ENCODE results near the gene PNPLA6. TPM values are rescaled to one million over a fixed set of nuclear protein-coding genes. Genes with fewer than 3 reads are reported as not detected.

PNPLA6 gene
- total RNA-seq, 1 experiment from 2014 or later = 176 TPM

DNA sequence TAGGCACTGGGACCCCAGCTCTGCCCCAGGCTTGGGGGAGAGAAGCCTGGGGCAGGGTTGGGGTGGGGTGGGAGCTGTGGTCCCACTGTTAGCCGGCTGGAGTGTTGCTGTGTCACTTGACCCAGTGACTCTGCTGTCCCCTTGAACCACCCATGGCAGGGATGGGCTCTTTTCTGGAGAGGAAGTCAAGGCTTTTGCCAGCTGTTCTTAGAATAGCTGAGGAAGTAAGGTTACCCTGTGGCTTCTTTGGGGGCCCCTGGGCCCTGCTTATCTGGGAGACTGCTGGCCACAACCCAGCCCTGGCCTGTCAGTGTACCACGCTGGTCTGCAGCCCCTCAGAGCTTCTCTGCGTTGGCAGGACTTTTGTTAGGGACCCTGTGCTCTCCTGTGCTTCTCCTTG, 9.1 kb downstream of the PNPLA6 start:
- Histone ChIP-seq H3K9me3 (ENCODE audit: control insufficient read depth, insufficient read depth, low read depth, low read length) (no peaks in the 10 kb centered on the region), H3K4me3 (ENCODE audit: low read depth in 2 of 2, low read length in 2 of 2) (no peak overlapping the region), H3K36me3 (ENCODE audit: control insufficient read depth, insufficient read depth, low read length) (no peaks in the 10 kb centered on the region), H3K4me1 (ENCODE audit: control insufficient read depth, insufficient read depth, low read length) (no peaks in the 10 kb centered on the region), H3K27ac (ENCODE audit: low read length) (no peak overlapping the region), H3K27me3 (ENCODE audit: control insufficient read depth, insufficient read depth, low read length) (no peaks in the 10 kb centered on the region)
- no TSS peak for BruUV-seq (replicated peaks)
- in situ Hi-C loops (cut with HindIII; ENCODE audit: low pct_unique_long_range_greater_than_20kb, low sequenced_read_pairs) (no loop called here), intact Hi-C loops (cut with micrococcal nuclease; ENCODE audit: unreplicated experiment) (no loop called here)
- ATAC-seq (no peak), DNase-seq (ENCODE audit: low read depth, low spot score) (no peak)
- TF ChIP-seq SIN3A (IDR thresholded peaks at IDR 0.05; ENCODE audit: borderline replicate concordance, insufficient read depth, low read depth, low read length) (no peak), TCF7L2 (IDR thresholded peaks at IDR 0.05; ENCODE audit: low read depth, low read length) (no peak), POLR2AphosphoS5 (IDR thresholded peaks at IDR 0.05; ENCODE audit: low read depth, low read length) (no peak)
- TF ChIP-seq, protein P1, sequence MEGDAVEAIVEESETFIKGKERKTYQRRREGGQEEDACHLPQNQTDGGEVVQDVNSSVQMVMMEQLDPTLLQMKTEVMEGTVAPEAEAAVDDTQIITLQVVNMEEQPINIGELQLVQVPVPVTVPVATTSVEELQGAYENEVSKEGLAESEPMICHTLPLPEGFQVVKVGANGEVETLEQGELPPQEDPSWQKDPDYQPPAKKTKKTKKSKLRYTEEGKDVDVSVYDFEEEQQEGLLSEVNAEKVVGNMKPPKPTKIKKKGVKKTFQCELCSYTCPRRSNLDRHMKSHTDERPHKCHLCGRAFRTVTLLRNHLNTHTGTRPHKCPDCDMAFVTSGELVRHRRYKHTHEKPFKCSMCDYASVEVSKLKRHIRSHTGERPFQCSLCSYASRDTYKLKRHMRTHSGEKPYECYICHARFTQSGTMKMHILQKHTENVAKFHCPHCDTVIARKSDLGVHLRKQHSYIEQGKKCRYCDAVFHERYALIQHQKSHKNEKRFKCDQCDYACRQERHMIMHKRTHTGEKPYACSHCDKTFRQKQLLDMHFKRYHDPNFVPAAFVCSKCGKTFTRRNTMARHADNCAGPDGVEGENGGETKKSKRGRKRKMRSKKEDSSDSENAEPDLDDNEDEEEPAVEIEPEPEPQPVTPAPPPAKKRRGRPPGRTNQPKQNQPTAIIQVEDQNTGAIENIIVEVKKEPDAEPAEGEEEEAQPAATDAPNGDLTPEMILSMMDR (IDR thresholded peaks at IDR 0.05) = no peak
- TF ChIP-seq, protein P2, sequence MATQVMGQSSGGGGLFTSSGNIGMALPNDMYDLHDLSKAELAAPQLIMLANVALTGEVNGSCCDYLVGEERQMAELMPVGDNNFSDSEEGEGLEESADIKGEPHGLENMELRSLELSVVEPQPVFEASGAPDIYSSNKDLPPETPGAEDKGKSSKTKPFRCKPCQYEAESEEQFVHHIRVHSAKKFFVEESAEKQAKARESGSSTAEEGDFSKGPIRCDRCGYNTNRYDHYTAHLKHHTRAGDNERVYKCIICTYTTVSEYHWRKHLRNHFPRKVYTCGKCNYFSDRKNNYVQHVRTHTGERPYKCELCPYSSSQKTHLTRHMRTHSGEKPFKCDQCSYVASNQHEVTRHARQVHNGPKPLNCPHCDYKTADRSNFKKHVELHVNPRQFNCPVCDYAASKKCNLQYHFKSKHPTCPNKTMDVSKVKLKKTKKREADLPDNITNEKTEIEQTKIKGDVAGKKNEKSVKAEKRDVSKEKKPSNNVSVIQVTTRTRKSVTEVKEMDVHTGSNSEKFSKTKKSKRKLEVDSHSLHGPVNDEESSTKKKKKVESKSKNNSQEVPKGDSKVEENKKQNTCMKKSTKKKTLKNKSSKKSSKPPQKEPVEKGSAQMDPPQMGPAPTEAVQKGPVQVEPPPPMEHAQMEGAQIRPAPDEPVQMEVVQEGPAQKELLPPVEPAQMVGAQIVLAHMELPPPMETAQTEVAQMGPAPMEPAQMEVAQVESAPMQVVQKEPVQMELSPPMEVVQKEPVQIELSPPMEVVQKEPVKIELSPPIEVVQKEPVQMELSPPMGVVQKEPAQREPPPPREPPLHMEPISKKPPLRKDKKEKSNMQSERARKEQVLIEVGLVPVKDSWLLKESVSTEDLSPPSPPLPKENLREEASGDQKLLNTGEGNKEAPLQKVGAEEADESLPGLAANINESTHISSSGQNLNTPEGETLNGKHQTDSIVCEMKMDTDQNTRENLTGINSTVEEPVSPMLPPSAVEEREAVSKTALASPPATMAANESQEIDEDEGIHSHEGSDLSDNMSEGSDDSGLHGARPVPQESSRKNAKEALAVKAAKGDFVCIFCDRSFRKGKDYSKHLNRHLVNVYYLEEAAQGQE (IDR thresholded peaks at IDR 0.05; ENCODE audit: insufficient read depth in 1 of 2, low read depth in 2 of 2, low read length in 1 of 2) = no peak
- POLR2A ChIA-PET = no interaction called here
- CTCF ChIA-PET = no interaction called here

DNA sequence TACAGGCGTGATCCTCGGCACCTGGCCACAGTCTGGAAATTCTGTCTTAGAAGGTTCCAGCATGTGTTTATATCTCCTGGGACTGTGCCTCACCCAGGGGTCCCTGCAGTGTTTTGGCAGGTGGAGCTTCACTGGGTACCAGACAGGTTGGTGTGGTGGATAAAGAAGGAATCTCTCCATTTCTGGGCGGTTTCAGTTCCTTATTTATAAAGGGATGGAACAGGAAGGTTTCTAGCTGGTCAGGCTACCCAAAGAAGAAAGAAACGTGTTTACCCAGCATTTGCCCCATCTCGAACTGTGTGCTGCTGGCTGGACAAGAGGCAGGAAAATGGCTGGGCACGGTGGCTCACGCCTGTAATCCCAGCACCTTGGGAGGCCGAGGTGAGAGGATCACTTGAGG, 9.8 kb downstream of the PNPLA6 start:
- no peaks in the 10 kb centered on the region for H3K4me1 ChIP-seq (ENCODE audit: control insufficient read depth, insufficient read depth, low read length)

More for the DNA sequence above, 9.8 kb downstream of the PNPLA6 start:
- Histone ChIP-seq H3K9me3 (ENCODE audit: control insufficient read depth, insufficient read depth, low read depth, low read length) (no peaks in the 10 kb centered on the region), H3K27ac (ENCODE audit: low read length) (no peak overlapping the region), H3K36me3 (ENCODE audit: control insufficient read depth, insufficient read depth, low read length) (no peaks in the 10 kb centered on the region), H3K4me3 (ENCODE audit: low read depth in 2 of 2, low read length in 2 of 2) (no peak overlapping the region), H3K27me3 (ENCODE audit: control insufficient read depth, insufficient read depth, low read length) (no peaks in the 10 kb centered on the region)
- no peak for DNase-seq (ENCODE audit: low read depth, low spot score)
- TF ChIP-seq POLR2AphosphoS5 (IDR thresholded peaks at IDR 0.05; ENCODE audit: low read depth, low read length) = no peak
- no peak for TF ChIP-seq SIN3A (IDR thresholded peaks at IDR 0.05; ENCODE audit: borderline replicate concordance, insufficient read depth, low read depth, low read length)
- TF ChIP-seq, protein P1 (IDR thresholded peaks at IDR 0.05) = no peak
- TF ChIP-seq TCF7L2 (IDR thresholded peaks at IDR 0.05; ENCODE audit: low read depth, low read length) = no peak
- TF ChIP-seq, protein P2 (IDR thresholded peaks at IDR 0.05; ENCODE audit: insufficient read depth in 1 of 2, low read depth in 2 of 2, low read length in 1 of 2) = no peak
- in situ Hi-C loops (cut with HindIII; ENCODE audit: low pct_unique_long_range_greater_than_20kb, low sequenced_read_pairs) = no loop called here
- CTCF ChIA-PET = no interaction called here
- intact Hi-C loops (cut with micrococcal nuclease; ENCODE audit: unreplicated experiment) = no loop called here
- BruUV-seq (replicated peaks) = no TSS peak
- ATAC-seq = no peak
- POLR2A ChIA-PET = no interaction called here

All from Panc1 (cell line).